OCI-LY1 (cell line): ENCODE data around the gene TUBA4B.

Experiments
- CTCF ChIP-seq: fragments of 200-600 bp; sonication (generic), shearing (Covaris generic); IDR thresholded peaks from 2 replicates; pipeline ENCODE4 v1.5.1; 2017; ENCODE audit warnings: mild to moderate bottlenecking, antibody characterized with exemption, low read length, moderate library complexity, mixed read lengths
- EZH2 ChIP-seq: fragments of 200-600 bp; sonication (generic), shearing (Covaris generic); IDR thresholded peaks from 2 replicates; pipeline ENCODE4 v1.8.0; 2017; ENCODE audit warnings: borderline replicate concordance, mixed run types, mild to moderate bottlenecking, antibody characterized with exemption, low read length, moderate library complexity, mixed read lengths

DNA sequence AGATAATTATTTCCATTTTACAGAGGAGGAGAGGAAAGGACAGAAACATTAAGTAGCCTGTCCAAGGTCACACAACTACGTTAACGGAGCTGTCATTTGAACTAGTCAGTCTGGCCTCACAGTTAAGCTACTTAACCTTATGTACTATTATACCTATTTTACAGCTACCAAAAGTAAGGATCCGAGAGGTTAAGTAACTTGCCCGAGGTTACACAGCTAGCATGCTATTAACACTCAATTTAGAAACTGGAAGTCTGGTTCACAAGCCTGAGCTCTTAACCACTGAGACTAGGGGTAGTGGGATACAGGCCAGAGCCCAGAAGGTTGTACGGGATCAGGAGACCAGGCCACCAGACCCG lies 8.3 kb upstream of the TUBA4B start:
- no peak; the same call in 1 of the 2 replicates for TF ChIP-seq CTCF
- no peak for TF ChIP-seq EZH2
